ENCODE data around the gene TSC1. TPM values are rescaled to one million over a fixed set of nuclear protein-coding genes. Genes with fewer than 3 reads are reported as not detected.

TSC1 gene
- total and polyA plus RNA-seq, 2 experiments from 2014 or later: 18.8 to 22.4 TPM

GRCh38 chr9:132978112-132978450 lies 33.7 kb upstream of the TSC1 start:
- no peak overlapping the region for H3K9ac ChIP-seq
- no peak overlapping the region for H2AFZ ChIP-seq
- H3K27me3 ChIP-seq (replicated peaks; ENCODE audit: insufficient read depth): peaks cover 59% of the 10 kb centered on the region
- H3K9me3 ChIP-seq (ENCODE audit: low read depth): no peaks in the 10 kb centered on the region
- 13 to 50% methylated on average over 2 of the region's 2 CpGs for WGBS, 2 experiments (ENCODE audit: low coverage in 1 of 2, low lambda C conversion rate in 2 of 2, missing lambda C conversion rate in 2 of 2)
- in situ Hi-C loops (cut with MboI): no loop called here
- H3K4me1 ChIP-seq (ENCODE audit: insufficient read depth): no peaks in the 10 kb centered on the region
- no peak overlapping the region for H3K4me2 ChIP-seq (ENCODE audit: unreplicated experiment)
- H3F3A ChIP-seq (ENCODE audit: insufficient read depth): no peaks in the 10 kb centered on the region
- H4K20me1 ChIP-seq (ENCODE audit: insufficient read depth): no peaks in the 10 kb centered on the region
- no peaks in the 10 kb centered on the region for H3K9me2 ChIP-seq (ENCODE audit: insufficient read depth)
- H3K79me2 ChIP-seq (ENCODE audit: insufficient read depth): no peaks in the 10 kb centered on the region
- no peak overlapping the region for H3K4me3 ChIP-seq
- TF ChIP-seq EZH2 (IDR thresholded peaks at IDR 0.05; ENCODE audit: insufficient read depth, poor library complexity, severe bottlenecking) (no peak), EZH2phosphoT487 (IDR thresholded peaks at IDR 0.05; ENCODE audit: insufficient read depth, low read depth) (no peak)
- no peaks in the 10 kb centered on the region for H3K36me3 ChIP-seq (ENCODE audit: low read depth)
- no peak overlapping the region for H3K27ac ChIP-seq
- no peak for DNase-seq

DNA sequence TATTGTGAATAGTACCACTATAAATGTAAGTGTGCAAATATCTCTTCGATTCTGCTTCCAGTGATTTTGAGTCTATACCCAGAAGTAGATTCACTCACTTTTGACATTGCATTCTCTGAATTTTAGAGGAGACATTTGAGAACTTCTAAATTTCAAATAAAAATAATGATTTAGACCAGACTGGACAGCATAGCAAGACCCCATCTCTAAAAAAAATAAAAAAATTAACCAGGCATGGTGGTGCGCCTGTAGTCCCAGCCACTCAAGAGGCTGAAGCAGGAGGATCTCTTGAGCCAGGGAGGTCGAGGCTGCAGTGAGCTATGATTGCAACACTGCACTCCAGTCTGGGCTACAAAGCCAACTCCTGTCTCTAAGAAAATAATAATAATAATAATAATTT lies 32.2 kb upstream of the TSC1 start:
- no peaks in the 10 kb centered on the region for H3F3A ChIP-seq (ENCODE audit: insufficient read depth)
- H3K9me2 ChIP-seq (ENCODE audit: insufficient read depth): no peaks in the 10 kb centered on the region
- H3K9ac ChIP-seq: no peak overlapping the region
- no peaks in the 10 kb centered on the region for H3K36me3 ChIP-seq (ENCODE audit: low read depth)
- 47 to 58% methylated on average over 3 of the region's 3 CpGs for WGBS, 2 experiments (ENCODE audit: low coverage in 1 of 2, low lambda C conversion rate in 2 of 2, missing lambda C conversion rate in 2 of 2)
- H2AFZ ChIP-seq: no peak overlapping the region
- in situ Hi-C loops (cut with MboI): no loop called here
- H3K4me2 ChIP-seq (ENCODE audit: unreplicated experiment): no peak overlapping the region
- H3K4me3 ChIP-seq: no peak overlapping the region
- H3K9me3 ChIP-seq (ENCODE audit: low read depth): no peaks in the 10 kb centered on the region
- H3K27ac ChIP-seq: no peak overlapping the region
- H3K4me1 ChIP-seq (ENCODE audit: insufficient read depth): no peaks in the 10 kb centered on the region
- TF ChIP-seq EZH2phosphoT487 (IDR thresholded peaks at IDR 0.05; ENCODE audit: insufficient read depth, low read depth) (no peak), EZH2 (IDR thresholded peaks at IDR 0.05; ENCODE audit: insufficient read depth, poor library complexity, severe bottlenecking) (no peak)
- no peaks in the 10 kb centered on the region for H4K20me1 ChIP-seq (ENCODE audit: insufficient read depth)
- peaks cover 48% of the 10 kb centered on the region for H3K27me3 ChIP-seq (replicated peaks; ENCODE audit: insufficient read depth)
- DNase-seq: no peak
- no peaks in the 10 kb centered on the region for H3K79me2 ChIP-seq (ENCODE audit: insufficient read depth)

- Histone ChIP-seq H3K79me2 (ENCODE audit: insufficient read depth) (no peaks in the 10 kb centered on the region), H3F3A (ENCODE audit: insufficient read depth) (no peaks in the 10 kb centered on the region), H3K27me3 (replicated peaks; ENCODE audit: insufficient read depth) (peaks cover 44% of the 10 kb centered on the region), H2AFZ (no peak overlapping the region), H3K9ac (no peak overlapping the region), H3K9me2 (ENCODE audit: insufficient read depth) (no peaks in the 10 kb centered on the region), H3K4me2 (ENCODE audit: unreplicated experiment) (no peak overlapping the region), H3K4me3 (no peak overlapping the region), H3K27ac (no peak overlapping the region), H3K36me3 (ENCODE audit: low read depth) (no peaks in the 10 kb centered on the region), H4K20me1 (ENCODE audit: insufficient read depth) (no peaks in the 10 kb centered on the region), H3K4me1 (ENCODE audit: insufficient read depth) (no peaks in the 10 kb centered on the region), H3K9me3 (ENCODE audit: low read depth) (no peaks in the 10 kb centered on the region)
- 34 to 36% methylated on average over 6 of the region's 6 CpGs for WGBS, 2 experiments (ENCODE audit: low coverage in 1 of 2, low lambda C conversion rate in 2 of 2, missing lambda C conversion rate in 2 of 2)
- no peak for DNase-seq
- in situ Hi-C loops (cut with MboI): no loop called here
- no peak for TF ChIP-seq EZH2phosphoT487 (IDR thresholded peaks at IDR 0.05; ENCODE audit: insufficient read depth, low read depth)
- no peak for TF ChIP-seq EZH2 (IDR thresholded peaks at IDR 0.05; ENCODE audit: insufficient read depth, poor library complexity, severe bottlenecking)
These were observed 31.5 kb upstream of the TSC1 start for GRCh38 chr9:132975961-132976360.

DNA sequence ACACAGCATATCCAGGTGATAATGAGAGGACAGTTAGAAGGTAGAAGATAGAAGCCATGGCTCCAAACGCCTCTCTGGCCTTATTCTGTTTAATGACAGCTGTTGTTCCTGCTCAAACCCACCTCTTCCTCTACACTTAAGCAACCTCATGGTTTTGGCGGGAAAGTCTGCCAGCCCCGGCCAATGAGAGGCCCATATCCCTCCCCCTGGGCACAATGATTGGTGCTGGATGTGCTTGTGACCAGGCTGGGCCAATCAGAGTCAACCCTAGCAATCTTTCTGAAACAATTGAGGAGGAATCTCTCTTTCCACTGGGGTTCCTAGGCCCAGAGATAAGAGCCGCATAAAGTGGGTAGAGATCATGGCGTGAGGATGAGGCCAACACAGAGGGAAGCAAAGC lies 29.3 kb upstream of the TSC1 start:
- 53 to 57% methylated on average over 5 of the region's 5 CpGs for WGBS, 2 experiments (ENCODE audit: low coverage in 1 of 2, low lambda C conversion rate in 2 of 2, missing lambda C conversion rate in 2 of 2)
- Histone ChIP-seq H3K9ac (no peak overlapping the region), H3K9me2 (ENCODE audit: insufficient read depth) (no peaks in the 10 kb centered on the region), H3K27me3 (replicated peaks; ENCODE audit: insufficient read depth) (peaks cover 37% of the 10 kb centered on the region), H2AFZ (no peak overlapping the region), H3K27ac (no peak overlapping the region), H3K4me2 (ENCODE audit: unreplicated experiment) (no peak overlapping the region), H3K4me3 (no peak overlapping the region), H3K4me1 (ENCODE audit: insufficient read depth) (no peaks in the 10 kb centered on the region), H3K36me3 (ENCODE audit: low read depth) (no peaks in the 10 kb centered on the region), H4K20me1 (ENCODE audit: insufficient read depth) (no peaks in the 10 kb centered on the region), H3K9me3 (ENCODE audit: low read depth) (no peaks in the 10 kb centered on the region), H3F3A (ENCODE audit: insufficient read depth) (no peaks in the 10 kb centered on the region), H3K79me2 (ENCODE audit: insufficient read depth) (no peaks in the 10 kb centered on the region)
- in situ Hi-C loops (cut with MboI): no loop called here
- DNase-seq: peak; percentile 41
- TF ChIP-seq EZH2 (IDR thresholded peaks at IDR 0.05; ENCODE audit: insufficient read depth, poor library complexity, severe bottlenecking) (no peak), EZH2phosphoT487 (IDR thresholded peaks at IDR 0.05; ENCODE audit: insufficient read depth, low read depth) (no peak)

DNA sequence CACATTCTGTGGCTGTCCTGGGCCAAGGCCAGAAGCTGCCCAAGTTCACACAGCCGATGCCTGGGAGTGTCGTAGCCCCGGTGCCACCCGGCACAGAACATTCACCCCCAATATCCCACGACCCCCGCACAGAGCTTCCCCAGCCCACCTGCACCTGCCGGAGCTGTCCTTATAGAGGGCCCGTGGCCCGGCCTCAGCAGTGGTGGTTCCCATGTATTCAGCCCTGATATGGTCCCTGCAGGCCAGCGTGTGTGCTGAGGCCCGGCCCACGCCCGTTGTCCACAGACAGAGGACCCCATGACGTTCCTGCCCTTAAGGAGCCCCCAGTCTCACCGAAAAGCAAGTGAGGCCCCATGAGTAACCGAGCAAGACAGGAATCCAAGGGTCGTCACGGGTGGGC lies 28.8 kb upstream of the TSC1 start:
- Histone ChIP-seq H3F3A (ENCODE audit: insufficient read depth) (no peaks in the 10 kb centered on the region), H3K4me3 (no peak overlapping the region), H3K9me3 (ENCODE audit: low read depth) (no peaks in the 10 kb centered on the region), H4K20me1 (ENCODE audit: insufficient read depth) (no peaks in the 10 kb centered on the region), H3K9ac (no peak overlapping the region), H3K79me2 (ENCODE audit: insufficient read depth) (no peaks in the 10 kb centered on the region), H3K27ac (no peak overlapping the region), H3K9me2 (ENCODE audit: insufficient read depth) (no peaks in the 10 kb centered on the region), H3K4me2 (ENCODE audit: unreplicated experiment) (no peak overlapping the region), H3K36me3 (ENCODE audit: low read depth) (no peaks in the 10 kb centered on the region), H3K4me1 (ENCODE audit: insufficient read depth) (no peaks in the 10 kb centered on the region), H2AFZ (no peak overlapping the region), H3K27me3 (replicated peaks; ENCODE audit: insufficient read depth) (peaks cover 31% of the 10 kb centered on the region)
- DNase-seq: no peak
- TF ChIP-seq EZH2 (IDR thresholded peaks at IDR 0.05; ENCODE audit: insufficient read depth, poor library complexity, severe bottlenecking): no peak
- no peak for TF ChIP-seq EZH2phosphoT487 (IDR thresholded peaks at IDR 0.05; ENCODE audit: insufficient read depth, low read depth)
- WGBS, 2 experiments (ENCODE audit: low coverage in 1 of 2, low lambda C conversion rate in 2 of 2, missing lambda C conversion rate in 2 of 2): 43 to 49% methylated on average over 15 to 18 of the region's 18 CpGs
- in situ Hi-C loops (cut with MboI): no loop called here

All from GM23248 (cell line).